Measurements from ENCODE around the gene MALT1. TPM values are rescaled to one million over a fixed set of nuclear protein-coding genes. Genes with fewer than 3 reads are reported as not detected.

The MALT1 gene
- total RNA-seq, 1 donor from 2014 or later: 28.4 TPM

- Histone ChIP-seq H3K79me2 (ENCODE audit: low read depth) (no peaks in the 10 kb centered on the region), H3K4me3 (no peak overlapping the region), H2AFZ (replicated peaks) (no peak overlapping the region), H3K36me3 (no peaks in the 10 kb centered on the region), H4K20me1 (ENCODE audit: low read depth) (no peaks in the 10 kb centered on the region), H3K4me1 (no peaks in the 10 kb centered on the region), H3K27me3 (no peaks in the 10 kb centered on the region), H3K4me2 (no peak overlapping the region), H3K9me3 (ENCODE audit: low read depth) (no peaks in the 10 kb centered on the region), H3K27ac (no peak overlapping the region), H3F3A (ENCODE audit: low read depth) (no peaks in the 10 kb centered on the region), H3K9ac (no peak overlapping the region)
- Mint-ChIP-seq H3K36me3 (peaks cover 22% of the 10 kb centered on the region), H3K9me3 (no peaks in the 10 kb centered on the region), H3K4me1 (peaks cover 4% of the 10 kb centered on the region), H3K27me3 (ENCODE audit: insufficient read depth, low read depth) (no peaks in the 10 kb centered on the region), H3K27ac (no peak overlapping the region), H3K4me3 (no peak overlapping the region)
- no peak for DNase-seq (ENCODE audit: low spot score)
- TF ChIP-seq EZH2phosphoT487 (IDR thresholded peaks at IDR 0.05): no peak
- no peak for TF ChIP-seq CTCF (IDR thresholded peaks at IDR 0.05)
- TF ChIP-seq EZH2 (IDR thresholded peaks at IDR 0.05): no peak
Measured at GRCh38 chr18:58715540-58715939, 44.3 kb downstream of the MALT1 start.

- Mint-ChIP-seq H3K4me3 (no peak overlapping the region), H3K4me1 (peaks cover 4% of the 10 kb centered on the region)
Measured at GRCh38 chr18:58716060-58716756, 44.9 kb downstream of the MALT1 start.

GRCh38 chr18:58721566-58722239, 50.4 kb downstream of the MALT1 start:
- no peaks in the 10 kb centered on the region for H3F3A ChIP-seq (ENCODE audit: low read depth)
- H3K27ac Mint-ChIP-seq: no peak overlapping the region
- no peaks in the 10 kb centered on the region for H3K4me1 ChIP-seq
- H3K36me3 Mint-ChIP-seq: peaks cover 21% of the 10 kb centered on the region
- peaks cover 3% of the 10 kb centered on the region for H3K36me3 ChIP-seq
- TF ChIP-seq EZH2 (IDR thresholded peaks at IDR 0.05): no peak
- TF ChIP-seq EZH2phosphoT487 (IDR thresholded peaks at IDR 0.05): no peak
- no peak for TF ChIP-seq CTCF (IDR thresholded peaks at IDR 0.05)
- H3K27me3 ChIP-seq: no peaks in the 10 kb centered on the region
- H3K9ac ChIP-seq: no peak overlapping the region
- H2AFZ ChIP-seq (replicated peaks): no peak overlapping the region
- no peaks in the 10 kb centered on the region for H3K9me3 ChIP-seq (ENCODE audit: low read depth)
- H3K4me1 Mint-ChIP-seq: no peaks in the 10 kb centered on the region
- no peak for DNase-seq (ENCODE audit: low spot score)
- H3K9me3 Mint-ChIP-seq: no peaks in the 10 kb centered on the region
- H3K27me3 Mint-ChIP-seq (ENCODE audit: insufficient read depth, low read depth): peaks cover 2% of the 10 kb centered on the region
- no peak overlapping the region for H3K4me2 ChIP-seq
- H3K4me3 Mint-ChIP-seq: no peak overlapping the region
- no peaks in the 10 kb centered on the region for H3K79me2 ChIP-seq (ENCODE audit: low read depth)
- no peak overlapping the region for H3K27ac ChIP-seq
- no peaks in the 10 kb centered on the region for H4K20me1 ChIP-seq (ENCODE audit: low read depth)
- H3K4me3 ChIP-seq: no peak overlapping the region

More at GRCh38 chr18:58716060-58716756, 44.9 kb downstream of the MALT1 start:
- TF ChIP-seq CTCF (IDR thresholded peaks at IDR 0.05) (no peak), EZH2phosphoT487 (IDR thresholded peaks at IDR 0.05) (no peak), EZH2 (IDR thresholded peaks at IDR 0.05) (no peak)
- Histone ChIP-seq H3K27me3 (no peaks in the 10 kb centered on the region), H3K4me3 (no peak overlapping the region), H3K4me1 (no peaks in the 10 kb centered on the region), H4K20me1 (ENCODE audit: low read depth) (no peaks in the 10 kb centered on the region), H3K9me3 (ENCODE audit: low read depth) (no peaks in the 10 kb centered on the region), H2AFZ (replicated peaks) (no peak overlapping the region), H3F3A (ENCODE audit: low read depth) (no peaks in the 10 kb centered on the region), H3K27ac (no peak overlapping the region), H3K36me3 (no peaks in the 10 kb centered on the region), H3K9ac (no peak overlapping the region), H3K4me2 (no peak overlapping the region), H3K79me2 (ENCODE audit: low read depth) (no peaks in the 10 kb centered on the region)
- Mint-ChIP-seq H3K27ac (no peak overlapping the region), H3K27me3 (ENCODE audit: insufficient read depth, low read depth) (peaks cover under 1% of the 10 kb centered on the region), H3K9me3 (no peaks in the 10 kb centered on the region), H3K36me3 (peaks cover 22% of the 10 kb centered on the region)
- no peak for DNase-seq (ENCODE audit: low spot score)
